Activated CD8-positive, alpha-beta T cell treated with anti-CD3 and anti-CD28 coated beads for 36 hours (primary cell): ENCODE results near the gene FAM221B. TPM values are rescaled to one million over a fixed set of nuclear protein-coding genes. Genes with fewer than 3 reads are reported as not detected.

Experiments used
- ATAC-seq: fragments of 200-7000 bp; cut with Tn5 transposase; one replicate; pipeline ENCODE4 v1.10.0; 2021; ENCODE audit warnings: mild to moderate bottlenecking, moderate library complexity
- CTCF ChIA-PET: fragments of 350-600 bp; sonication (Branson Sonifier 250); formaldehyde crosslinking; loops from one replicate; lab custom pipeline; 2021; ENCODE audit warnings: antibody characterized with exemption; lab: Charles Lee
- POLR2A ChIA-PET: fragments of 350-600 bp; sonication (Branson Sonifier 250); formaldehyde crosslinking; loops from one replicate; lab custom pipeline; 2021; ENCODE audit warnings: antibody characterized with exemption; lab: Charles Lee
- DNase-seq: peaks from one replicate; pipeline ENCODE4 v3.0.0-alpha.2; 2020
- H3K27ac Mint-ChIP-seq: one replicate; pipeline ENCODE4 v1.8.0; 2021; ENCODE audit warnings: mild to moderate bottlenecking, mixed read lengths
- H3K27me3 Mint-ChIP-seq: one replicate; pipeline ENCODE4 v1.8.0; 2021; ENCODE audit warnings: mixed read lengths
- H3K36me3 Mint-ChIP-seq: one replicate; pipeline ENCODE4 v1.8.0; 2021; ENCODE audit warnings: low read depth, mixed read lengths
- H3K4me1 Mint-ChIP-seq: one replicate; pipeline ENCODE4 v1.8.0; 2021; ENCODE audit warnings: low read depth, mixed read lengths
- H3K4me3 Mint-ChIP-seq: one replicate; pipeline ENCODE4 v1.8.0; 2021; ENCODE audit warnings: mild to moderate bottlenecking, moderate library complexity, mixed read lengths
- H3K9me3 Mint-ChIP-seq: one replicate; pipeline ENCODE4 v1.8.0; 2021; ENCODE audit warnings: mixed read lengths
- CTCF ChIP-seq: fragments of 200-600 bp; IDR thresholded peaks from one replicate; pipeline ENCODE4 v1.8.0; 2022; ENCODE audit warnings: antibody characterized with exemption, mild to moderate bottlenecking
- intact Hi-C: fragments of 100-400 bp; cut with micrococcal nuclease; formaldehyde crosslinking; loops from one replicate; pipeline ENCODE4 v1.10.0; 2022
- total RNA-seq, 2 experiments: library from RNA; stranded (reverse); gene quantifications; one replicate each; pipeline ENCODE4 v1.2.3, GENCODE V29; 2021

The FAM221B gene
- total RNA-seq, 2 experiments from 2014 or later = not detected

- no peaks in the 10 kb centered on the region for H3K9me3 Mint-ChIP-seq
- H3K4me1 Mint-ChIP-seq = peaks cover 12% of the 10 kb centered on the region
- DNase-seq (no peak), ATAC-seq (no peak)
- no peak overlapping the region for H3K27ac Mint-ChIP-seq
- H3K27me3 Mint-ChIP-seq = no peaks in the 10 kb centered on the region
- ChIA-PET CTCF (interaction anchor here (1.0 to 1.4 kb wide), 3 partner anchors 26 to 116 kb away, joined by 3 to 4 read pairs (median 3); no protein-coding TSS in a partner anchor), POLR2A (no interaction called here)
- no peak overlapping the region for H3K4me3 Mint-ChIP-seq
- no peaks in the 10 kb centered on the region for H3K36me3 Mint-ChIP-seq
- TF ChIP-seq CTCF = no peak
- intact Hi-C loops = no loop called here
These were observed 23.8 kb upstream of the FAM221B start for GRCh38 chr9:35852267-35852815.

- intact Hi-C loops = no loop called here
- ATAC-seq (peak; percentile 92), DNase-seq (peak; percentile 86)
- no peak for TF ChIP-seq CTCF
- Mint-ChIP-seq H3K27ac (peak overlapping the region; percentile 58), H3K9me3 (no peaks in the 10 kb centered on the region), H3K4me3 (no peak overlapping the region), H3K4me1 (peaks cover 38% of the 10 kb centered on the region), H3K36me3 (no peaks in the 10 kb centered on the region), H3K27me3 (no peaks in the 10 kb centered on the region)
- CTCF ChIA-PET = interaction anchor here (2.2 to 2.6 kb wide), 3 partner anchors 13 to 34 kb away, joined by 5 to 10 read pairs (median 9); no protein-coding TSS in a partner anchor
- POLR2A ChIA-PET = interaction anchor here (0.6 kb wide), 1 partner anchor 117 kb away, joined by 3 read pairs; no protein-coding TSS in a partner anchor
These were observed 19.4 kb upstream of the FAM221B start for GRCh38 chr9:35847792-35848572.

GRCh38 chr9:35845824-35846771 lies 17.6 kb upstream of the FAM221B start:
- ChIA-PET POLR2A (interaction anchor here (0.7 kb wide), 1 partner anchor 13 kb away, joined by 3 read pairs; no protein-coding TSS in a partner anchor), CTCF (interaction anchor here (1.1 to 2.9 kb wide), 7 partner anchors 10 to 292 kb away, joined by 3 to 11 read pairs (median 4); partner anchors contain the start of genes FAM221B and TMEM8B)
- no peak for DNase-seq
- H3K9me3 Mint-ChIP-seq = no peaks in the 10 kb centered on the region
- H3K4me3 Mint-ChIP-seq = no peak overlapping the region
- peaks cover 39% of the 10 kb centered on the region for H3K4me1 Mint-ChIP-seq
- no peaks in the 10 kb centered on the region for H3K27me3 Mint-ChIP-seq
- intact Hi-C loops = no loop called here
- no peak for ATAC-seq
- H3K36me3 Mint-ChIP-seq = no peaks in the 10 kb centered on the region
- TF ChIP-seq CTCF = no peak
- H3K27ac Mint-ChIP-seq = peak overlapping the region; percentile 49

- DNase-seq (peak; percentile 37), ATAC-seq (no peak)
- ChIA-PET CTCF (interaction anchor here (1.1 to 2.9 kb wide), 6 partner anchors 9 to 291 kb away, joined by 3 to 11 read pairs (median 4); partner anchors contain the start of genes FAM221B and TMEM8B), POLR2A (interaction anchor here (1.1 kb wide), 1 partner anchor 9 kb away, joined by 3 read pairs; no protein-coding TSS in a partner anchor)
- no peak overlapping the region for H3K4me3 Mint-ChIP-seq
- H3K36me3 Mint-ChIP-seq = no peaks in the 10 kb centered on the region
- H3K9me3 Mint-ChIP-seq = no peaks in the 10 kb centered on the region
- no peaks in the 10 kb centered on the region for H3K27me3 Mint-ChIP-seq
- peaks cover 39% of the 10 kb centered on the region for H3K4me1 Mint-ChIP-seq
- TF ChIP-seq CTCF = no peak
- intact Hi-C loops = no loop called here
- no peak overlapping the region for H3K27ac Mint-ChIP-seq
These were observed 16.2 kb upstream of the FAM221B start for GRCh38 chr9:35844628-35845270.
